GM18526 (cell line): Measurements from ENCODE around the gene TMCO5A.

Experiments used
- POLR2A ChIP-seq: IDR thresholded peaks from 3 replicates; pipeline ENCODE4 v1.6.1; 2011; ENCODE audit not compliant: insufficient read length; ENCODE audit errors: extremely low read depth

The TMCO5A gene

GRCh38 chr15:37940876-37941275, 6.4 kb downstream of the TMCO5A start:
- no peak for TF ChIP-seq POLR2A

DNA sequence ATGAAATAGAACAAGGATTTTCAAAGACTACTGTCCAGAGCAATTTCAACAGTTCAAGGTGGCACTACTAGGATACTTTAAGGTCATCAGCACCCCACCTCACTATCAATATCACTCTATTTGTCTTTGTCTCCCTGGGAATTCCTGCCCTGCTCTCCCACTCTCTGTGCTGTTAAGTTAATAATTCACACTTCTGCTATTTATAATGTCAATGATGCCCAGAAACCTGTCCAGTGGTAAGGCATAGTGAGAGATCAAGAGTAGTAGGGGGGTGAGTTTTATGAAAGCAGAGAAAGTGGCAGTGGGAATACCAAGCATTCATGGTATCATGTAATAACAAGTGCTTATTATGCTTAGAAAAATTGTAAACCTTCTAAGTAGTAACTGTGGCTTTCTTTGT, 7.3 kb downstream of the TMCO5A start:
- TF ChIP-seq POLR2A: no peak

GRCh38 chr15:37951999-37952398, 17.6 kb downstream of the TMCO5A start:
- no peak for TF ChIP-seq POLR2A

DNA sequence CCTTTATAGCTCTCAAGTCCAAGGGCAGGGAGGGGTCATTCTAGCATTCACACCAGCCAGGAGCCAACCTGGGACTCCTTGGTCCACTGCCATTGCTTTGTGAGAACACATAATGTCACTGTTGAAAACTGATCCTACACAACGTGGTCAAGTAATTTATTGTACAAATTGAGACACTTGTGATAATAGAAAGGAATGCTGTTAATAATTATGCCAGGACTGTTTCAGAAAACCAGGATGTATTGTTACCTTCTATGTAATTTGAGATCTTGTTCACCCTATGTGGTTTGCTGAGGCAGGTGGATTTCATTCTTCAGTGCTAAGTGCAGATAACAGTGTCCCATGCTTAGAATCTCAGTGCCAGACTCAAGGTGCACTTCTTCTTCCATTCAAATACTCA, 33.3 kb downstream of the TMCO5A start:
- TF ChIP-seq POLR2A: no peak

- TF ChIP-seq POLR2A: no peak
Observed at GRCh38 chr15:37973856-37974255, 39.4 kb downstream of the TMCO5A start.

DNA sequence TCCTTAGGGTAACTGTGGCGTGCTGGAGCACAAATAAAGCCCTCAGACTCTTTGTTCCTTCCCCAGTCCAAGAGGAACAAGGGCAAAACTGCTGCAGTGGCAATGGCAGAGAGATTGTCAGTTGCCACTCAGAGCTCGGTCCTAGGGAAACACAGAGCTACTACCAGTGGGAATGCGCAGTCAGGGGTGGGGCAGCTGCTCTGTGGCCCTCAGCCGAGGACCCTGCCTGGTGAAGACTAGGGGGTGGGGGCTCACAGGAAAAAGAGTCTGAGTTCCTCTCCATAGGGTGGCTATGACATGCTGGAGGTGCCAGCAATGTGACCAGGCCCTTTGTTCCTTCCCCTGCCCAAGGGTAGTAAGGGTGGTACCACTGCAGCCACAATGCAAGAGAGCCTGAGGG, 43.8 kb downstream of the TMCO5A start:
- no peak for TF ChIP-seq POLR2A

DNA sequence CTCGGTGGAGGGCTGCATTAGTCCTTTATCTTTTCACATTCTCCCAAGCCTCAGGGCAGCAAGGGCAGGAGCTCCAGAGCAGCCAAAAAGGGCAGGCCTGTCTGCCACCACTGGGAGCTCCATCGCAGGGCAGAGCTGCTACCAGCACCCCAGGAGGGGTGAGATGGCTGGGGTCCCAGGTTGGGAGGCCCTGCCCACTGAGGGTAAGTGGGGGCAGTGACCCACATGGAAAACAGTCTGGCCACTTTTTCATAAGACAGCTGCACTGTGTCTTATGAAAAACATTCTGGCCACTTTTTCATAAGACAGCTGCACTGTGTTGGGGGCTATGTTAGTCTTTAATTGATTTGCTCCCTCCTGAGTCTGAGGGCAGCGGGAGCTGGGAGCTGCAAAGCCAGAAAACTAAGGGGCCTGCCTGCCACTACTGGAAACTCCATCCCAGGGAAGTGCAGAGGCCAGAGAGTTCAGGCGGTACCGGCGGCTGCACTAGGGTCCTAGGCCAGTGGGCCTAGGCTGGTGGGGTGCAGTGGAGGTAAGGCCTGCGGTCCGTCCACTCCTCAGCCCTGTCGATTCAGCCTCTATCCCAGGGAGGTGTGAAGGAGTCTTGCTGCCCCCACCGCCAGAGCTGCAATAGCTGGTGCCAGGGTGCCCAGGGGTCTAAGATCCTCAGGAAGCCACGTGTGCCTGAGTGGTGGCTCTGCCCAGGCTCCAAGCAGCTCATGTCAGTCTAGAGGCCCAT, 45.4 kb downstream of the TMCO5A start:
- TF ChIP-seq POLR2A: no peak

GRCh38 chr15:37981201-37981600, 46.8 kb downstream of the TMCO5A start:
- TF ChIP-seq POLR2A: no peak

DNA sequence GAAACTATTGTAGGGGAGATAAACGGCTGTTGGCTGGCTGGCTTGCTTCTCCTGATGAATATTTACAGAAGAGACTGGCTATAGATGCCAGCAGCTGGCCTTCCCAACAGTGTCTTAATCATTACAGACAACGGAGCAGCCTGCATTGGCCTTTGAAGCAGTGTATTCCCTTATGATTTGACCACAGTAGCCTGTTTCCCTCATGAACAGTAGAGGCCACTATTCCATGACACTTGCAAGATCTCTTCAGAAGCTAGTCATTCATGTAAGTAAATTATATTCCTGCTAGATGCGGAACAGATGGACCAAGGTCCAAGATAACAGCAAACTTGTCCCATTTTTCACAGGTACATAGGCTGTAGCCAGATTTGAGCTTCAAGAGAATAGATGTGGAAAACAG, 47.3 kb downstream of the TMCO5A start:
- no peak for TF ChIP-seq POLR2A

- TF ChIP-seq POLR2A: no peak
Observed at GRCh38 chr15:37984368-37984767, 49.9 kb downstream of the TMCO5A start.

DNA sequence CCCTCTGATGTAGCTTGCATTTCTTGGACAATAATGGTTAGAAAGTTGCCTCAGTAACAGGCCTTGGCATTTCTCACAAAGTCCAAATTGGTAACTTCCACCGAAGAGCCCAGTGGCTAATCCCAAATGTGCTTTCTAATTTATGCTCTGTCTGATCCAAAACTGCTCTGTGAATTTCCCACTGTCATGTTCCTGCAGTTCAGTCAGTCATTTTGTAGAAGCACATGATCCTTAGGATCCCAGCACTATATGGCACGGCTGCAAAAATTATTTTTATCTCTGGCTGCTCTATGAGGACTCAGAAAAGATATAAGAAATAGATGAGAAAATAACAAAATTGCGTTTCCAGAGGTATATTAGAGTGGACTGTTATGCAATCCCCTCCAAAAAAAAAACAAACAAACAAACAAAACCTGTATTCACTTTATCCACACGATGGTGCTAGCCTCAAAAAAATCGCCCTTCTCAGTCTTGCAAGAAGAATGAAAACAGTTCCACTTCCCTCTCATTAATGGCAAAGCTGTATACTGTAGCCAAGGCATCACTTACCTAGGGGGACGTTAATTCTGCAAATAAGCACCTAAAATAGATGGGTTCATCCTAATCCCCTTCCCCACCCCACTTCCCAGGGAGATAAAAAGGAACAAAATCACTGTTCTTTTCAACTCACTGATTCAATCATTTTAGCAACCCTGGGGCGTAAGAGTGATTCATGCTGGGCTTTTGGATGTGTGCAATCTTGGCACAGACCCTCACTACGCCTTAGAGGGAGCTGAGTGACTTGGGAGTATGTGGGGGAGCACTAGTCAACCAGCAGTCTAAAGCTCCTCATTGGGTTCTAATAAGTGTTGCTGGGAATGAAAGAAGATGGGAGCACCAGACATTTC, 61.3 kb downstream of the TMCO5A start:
- no peak for TF ChIP-seq POLR2A
